PC-3 (cell line): Measurements from ENCODE around the gene EPB41L3. TPM values are rescaled to one million over a fixed set of nuclear protein-coding genes. Genes with fewer than 3 reads are reported as not detected.

Source experiments
- ATAC-seq: fragments of 200-7000 bp; cut with Tn5 transposase; 2 replicates; pipeline ENCODE4 v1.9.1; 2020; ENCODE audit warnings: mild to moderate bottlenecking, moderate library complexity
- BruUV-seq: library from RNA; stranded (reverse); fragments of 400-500 nt; replicated peaks from 2 replicates; lab custom pipeline; 2021; lab: Mats Ljungman, UMichigan
- CTCF ChIA-PET: fragments of 300-600 bp; sonication (Branson Sonifier 250); formaldehyde crosslinking; loops from one replicate; lab custom pipeline; 2022; ENCODE audit warnings: antibody characterized with exemption; lab: Charles Lee
- POLR2A ChIA-PET: fragments of 300-600 bp; sonication (Branson Sonifier 250); formaldehyde crosslinking; loops from one replicate; lab custom pipeline; 2022; ENCODE audit warnings: antibody characterized with exemption; ENCODE audit not compliant: unreplicated experiment; lab: Charles Lee
- DNase-seq: peaks from one replicate; pipeline ENCODE4 v3.0.0-alpha.2; 2015
- H2AFZ ChIP-seq: fragments of 300-600 bp; sonication (generic); 2 replicates; pipeline ENCODE4 v1.6.0; 2016; ENCODE audit warnings: antibody characterized with exemption, low read length
- H3F3A ChIP-seq: fragments of 300-600 bp; sonication (generic); one replicate; pipeline ENCODE4 v1.6.0; 2017; ENCODE audit warnings: antibody characterized with exemption, low read length, control low read depth, mild to moderate bottlenecking; ENCODE audit not compliant: unreplicated experiment
- H3K27ac ChIP-seq: fragments of 300-600 bp; sonication (generic); 2 replicates; pipeline ENCODE4 v1.5.1; 2016; ENCODE audit warnings: mild to moderate bottlenecking, low read length
- H3K27me3 ChIP-seq: fragments of 300-600 bp; sonication (generic); 2 replicates; pipeline ENCODE4 v1.6.1; 2016; ENCODE audit warnings: low read length, mixed read lengths
- H3K36me3 ChIP-seq: fragments of 300-600 bp; sonication (generic); 2 replicates; pipeline ENCODE4 v1.6.1; 2016; ENCODE audit warnings: low read depth, mixed run types, low read length, mixed read lengths
- H3K4me1 ChIP-seq: fragments of 300-600 bp; sonication (generic); 2 replicates; pipeline ENCODE4 v1.5.1; 2016; ENCODE audit warnings: low read length; ENCODE audit not compliant: insufficient read depth
- H3K4me2 ChIP-seq: fragments of 300-600 bp; sonication (generic); 2 replicates; pipeline ENCODE4 v1.6.0; 2016; ENCODE audit warnings: low read length
- H3K4me3 ChIP-seq: fragments of 300-600 bp; sonication (generic); 2 replicates; pipeline ENCODE4 v1.5.1; 2016; ENCODE audit warnings: mild to moderate bottlenecking, low read length, mixed read lengths
- H3K79me2 ChIP-seq: fragments of 300-600 bp; sonication (generic); 2 replicates; pipeline ENCODE4 v1.6.1; 2017; ENCODE audit warnings: low read length, mixed read lengths
- H3K9ac ChIP-seq: fragments of 300-600 bp; sonication (generic); 2 replicates; pipeline ENCODE4 v1.6.0; 2016; ENCODE audit warnings: mild to moderate bottlenecking, low read length
- H3K9me2 ChIP-seq: fragments of 300-600 bp; sonication (generic); replicated peaks from 2 replicates; pipeline ENCODE4 v1.6.1; 2016; ENCODE audit warnings: mixed run types, low read length, mixed read lengths
- H3K9me3 ChIP-seq: fragments of 300-600 bp; sonication (generic); 2 replicates; pipeline ENCODE4 v1.6.1; 2016; ENCODE audit warnings: low read length, mixed read lengths
- H4K20me1 ChIP-seq: fragments of 300-600 bp; sonication (generic); 2 replicates; pipeline ENCODE4 v1.6.1; 2016; ENCODE audit warnings: low read length, mixed read lengths
- CTCF ChIP-seq: fragments of 300-600 bp; sonication (generic); conservative IDR thresholded peaks from 2 replicates; pipeline ENCODE4 v1.5.1; 2017; ENCODE audit warnings: antibody characterized with exemption, low read depth, mild to moderate bottlenecking, low read length
- EZH2 ChIP-seq: fragments of 300-600 bp; sonication (generic); IDR thresholded peaks from one replicate; pipeline ENCODE4 v1.6.1; 2017; ENCODE audit warnings: antibody characterized with exemption, mild to moderate bottlenecking, low read length; ENCODE audit not compliant: unreplicated experiment
- EZH2phosphoT487 ChIP-seq: fragments of 300-600 bp; sonication (generic); IDR thresholded peaks from 2 replicates; pipeline ENCODE4 v1.6.1; 2018; ENCODE audit warnings: mild to moderate bottlenecking, antibody characterized with exemption, low read length, borderline replicate concordance
- intact Hi-C: fragments of 100-400 bp; cut with micrococcal nuclease; formaldehyde crosslinking; loops from 2 replicates; pipeline ENCODE4 v1.9.0; 2023
- total RNA-seq: library from RNA; depleted of rRNA; stranded (reverse); fragments of >200 nt; gene quantifications from 2 replicates; pipeline ENCODE4 v1.2.3, GENCODE V29; 2014

Gene EPB41L3
- total RNA-seq, 1 experiment from 2014 or later = 39.5 TPM

GRCh38 chr18:5452943-5453443, 90.8 kb downstream of the EPB41L3 start:
- no peak overlapping the region for H3K4me2 ChIP-seq

DNA sequence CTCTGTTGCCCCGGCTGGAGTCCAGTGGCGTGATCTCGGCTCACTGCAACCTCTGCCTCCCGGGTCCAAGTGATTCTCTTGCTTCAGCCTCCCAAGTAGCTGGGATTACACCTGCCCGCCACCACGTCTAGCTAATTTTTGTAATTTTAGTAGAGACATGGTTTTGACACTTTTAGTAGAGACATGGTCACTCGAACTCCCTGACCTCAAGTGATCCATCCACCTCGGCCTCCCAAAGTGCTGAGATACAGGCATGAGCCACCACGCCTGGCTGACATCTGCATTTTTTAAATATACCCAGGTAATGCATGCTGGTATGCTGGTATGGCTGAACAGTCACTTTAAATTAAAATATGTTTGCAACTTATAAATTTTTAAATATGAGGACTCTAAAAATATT, 91.9 kb downstream of the EPB41L3 start:
- Histone ChIP-seq H3K27ac (peak overlapping the region; percentile 88), H3F3A (no peaks in the 10 kb centered on the region), H3K9me2 (no peaks in the 10 kb centered on the region), H3K36me3 (no peaks in the 10 kb centered on the region), H3K9me3 (0 out of 2 replicates have a peak, but pooled peaks cover 5% of the 10 kb centered on the region), H3K4me3 (no peak overlapping the region), H3K4me1 (no peaks in the 10 kb centered on the region), H3K27me3 (no peaks in the 10 kb centered on the region), H3K9ac (no peak overlapping the region), H4K20me1 (no peaks in the 10 kb centered on the region), H3K4me2 (no peak overlapping the region), H2AFZ (no peak overlapping the region), H3K79me2 (0 out of 2 replicates have a peak, but pooled peaks cover 4% of the 10 kb centered on the region)
- ATAC-seq (no peak), DNase-seq (no peak)
- BruUV-seq = no TSS peak
- POLR2A ChIA-PET = no interaction called here
- CTCF ChIA-PET = no interaction called here
- intact Hi-C loops = no loop called here
- TF ChIP-seq CTCF (no peak), EZH2 (no peak), EZH2phosphoT487 (no peak)

More at GRCh38 chr18:5452943-5453443, 90.8 kb downstream of the EPB41L3 start:
- H3K27ac ChIP-seq = peak overlapping the region; percentile 88
- no peaks in the 10 kb centered on the region for H3K36me3 ChIP-seq
- POLR2A ChIA-PET = no interaction called here
- ATAC-seq = peak; percentile 57
- H3K9me3 ChIP-seq = 0 out of 2 replicates have a peak, but pooled peaks cover 5% of the 10 kb centered on the region
- H2AFZ ChIP-seq = no peak overlapping the region
- BruUV-seq = no TSS peak
- no peaks in the 10 kb centered on the region for H3K4me1 ChIP-seq
- intact Hi-C loops = no loop called here
- no peak overlapping the region for H3K4me3 ChIP-seq
- H3K79me2 ChIP-seq = 0 out of 2 replicates have a peak, but pooled peaks cover 4% of the 10 kb centered on the region
- DNase-seq = peak; percentile 36
- no peaks in the 10 kb centered on the region for H4K20me1 ChIP-seq
- no peaks in the 10 kb centered on the region for H3K27me3 ChIP-seq
- peak overlapping the region; percentile 56 for H3K9ac ChIP-seq
- TF ChIP-seq CTCF = no peak
- no peak for TF ChIP-seq EZH2
- CTCF ChIA-PET = interaction anchor here (1.3 kb wide), 1 partner anchor 94 kb away, joined by 4 read pairs; no protein-coding TSS in a partner anchor
- H3K9me2 ChIP-seq = no peaks in the 10 kb centered on the region
- H3F3A ChIP-seq = no peaks in the 10 kb centered on the region

DNA sequence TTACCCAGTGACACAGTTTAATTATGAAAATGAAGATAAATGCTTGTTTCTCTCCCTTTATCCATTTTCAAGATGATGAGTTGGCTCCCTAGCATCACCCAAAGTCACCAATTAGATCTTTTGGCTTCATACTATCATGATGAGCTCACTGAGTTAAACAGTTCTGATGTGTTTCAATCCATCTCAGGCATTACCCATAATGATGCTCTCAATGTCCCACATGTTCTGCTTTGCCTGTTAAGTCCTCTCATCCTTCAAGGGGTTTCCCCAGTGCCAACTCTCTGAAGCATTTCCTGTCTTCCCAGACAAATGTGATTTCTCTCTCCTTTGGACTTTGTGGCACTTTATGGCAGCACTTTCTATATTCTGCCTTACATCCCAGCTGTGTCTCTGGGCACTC, 92.6 kb downstream of the EPB41L3 start:
- H4K20me1 ChIP-seq = no peaks in the 10 kb centered on the region
- no peaks in the 10 kb centered on the region for H3K36me3 ChIP-seq
- DNase-seq (no peak), ATAC-seq (no peak)
- no TSS peak for BruUV-seq
- H3F3A ChIP-seq = no peaks in the 10 kb centered on the region
- ChIA-PET CTCF (no interaction called here), POLR2A (no interaction called here)
- H3K27me3 ChIP-seq = no peaks in the 10 kb centered on the region
- no peak overlapping the region; the same call in 1 of the 2 replicates for H3K9ac ChIP-seq
- H3K9me3 ChIP-seq = 0 out of 2 replicates have a peak, but pooled peaks cover 5% of the 10 kb centered on the region
- H3K4me1 ChIP-seq = no peaks in the 10 kb centered on the region
- TF ChIP-seq EZH2 = no peak
- TF ChIP-seq EZH2phosphoT487 = no peak
- TF ChIP-seq CTCF = no peak
- no peak overlapping the region for H2AFZ ChIP-seq
- H3K4me3 ChIP-seq = no peak overlapping the region
- no peak overlapping the region for H3K4me2 ChIP-seq
- peak overlapping the region; percentile 53 for H3K27ac ChIP-seq
- H3K79me2 ChIP-seq = 0 out of 2 replicates have a peak, but pooled peaks cover 4% of the 10 kb centered on the region
- H3K9me2 ChIP-seq = no peaks in the 10 kb centered on the region
- intact Hi-C loops = no loop called here
